GM12801 (cell line): ENCODE data around the gene LAMTOR4.

Experiments used
- CTCF ChIP-seq: IDR thresholded peaks from one replicate; pipeline ENCODE4 v1.5.1; 2011; ENCODE audit warnings: control low read depth; ENCODE audit not compliant: insufficient read length; ENCODE audit errors: extremely low read depth

LAMTOR4 gene

DNA sequence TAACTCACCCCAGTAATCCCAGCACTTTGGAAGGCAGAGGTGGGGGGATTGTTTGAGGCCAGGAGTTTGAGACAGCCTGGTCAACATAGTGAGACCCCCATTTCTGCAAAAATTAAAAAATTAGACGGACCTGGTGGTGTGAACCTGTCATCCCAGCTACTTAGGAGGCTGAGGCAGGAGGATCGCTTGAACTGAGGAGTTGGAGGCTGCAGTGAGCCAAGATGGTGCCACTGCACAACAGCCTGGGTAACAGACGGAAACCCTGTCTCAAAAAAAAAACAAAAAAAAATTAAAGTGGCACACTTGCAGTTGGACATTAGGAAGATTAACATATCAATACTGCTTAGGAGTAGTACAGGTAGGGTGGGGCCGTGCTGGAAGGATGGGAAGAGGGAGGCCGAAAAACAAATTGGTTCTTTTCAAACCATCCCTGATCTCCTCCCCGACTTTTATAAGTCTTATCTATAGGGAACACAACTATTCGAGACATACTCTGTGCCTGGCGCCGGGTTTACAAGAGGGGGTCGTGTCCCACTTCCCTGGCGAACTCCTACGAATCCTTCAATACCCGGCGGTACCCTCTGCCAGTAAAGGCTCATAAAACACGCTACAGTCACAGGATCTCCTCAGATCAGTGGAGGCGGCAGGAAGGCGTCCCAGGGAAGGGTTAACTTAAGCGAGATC lies 30.2 kb upstream of the LAMTOR4 start:
- TF ChIP-seq CTCF = no peak

GRCh38 chr7:100119072-100119969 lies 29.4 kb upstream of the LAMTOR4 start, which contains the start of the genes CNPY4 and TAF6:
CNPY4 (plus strand) TSS chr7:100119634; CDS start chr7:100119745, 111 bp downstream.
TAF6 (minus strand) TSS chr7:100119358; CDS start chr7:100114209, 5,149 bp downstream.
- no peak for TF ChIP-seq CTCF

DNA sequence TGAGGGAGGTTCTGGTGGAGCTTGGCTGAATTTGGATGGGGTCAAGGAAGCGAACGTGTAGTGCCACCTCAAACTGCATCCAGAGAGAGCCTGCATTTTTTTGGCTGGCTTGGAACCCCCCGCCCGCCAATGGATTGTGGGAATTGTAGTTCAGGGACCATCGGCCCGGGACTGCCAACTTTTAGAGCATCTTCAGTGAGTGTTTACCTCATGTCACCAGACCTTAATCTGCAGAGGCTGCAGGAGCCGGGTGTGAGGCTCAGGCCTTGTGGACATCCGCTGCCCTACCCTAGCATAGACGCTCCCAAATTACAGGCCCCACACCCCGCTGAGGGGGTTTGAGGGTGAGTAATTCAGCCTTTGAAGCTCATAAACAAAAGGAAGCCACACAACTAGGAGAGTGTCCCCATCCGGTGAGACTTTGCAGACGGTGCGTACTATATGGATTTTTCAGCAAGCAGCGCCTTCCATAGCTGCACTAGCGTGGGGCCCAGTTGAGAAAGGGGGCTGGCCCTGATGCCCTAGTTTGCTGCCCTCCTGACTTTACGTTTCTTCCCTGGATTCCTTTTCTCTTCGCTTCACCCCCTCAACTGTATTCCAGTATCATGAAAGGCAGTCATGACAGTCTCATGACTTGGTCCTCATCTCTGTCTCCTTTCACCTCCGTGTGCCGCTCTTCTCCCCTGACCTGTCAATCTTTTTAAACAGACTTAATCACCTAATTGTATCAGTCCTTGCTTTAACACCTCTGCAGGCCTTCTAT lies 28.6 kb upstream of the LAMTOR4 start:
- no peak for TF ChIP-seq CTCF

DNA sequence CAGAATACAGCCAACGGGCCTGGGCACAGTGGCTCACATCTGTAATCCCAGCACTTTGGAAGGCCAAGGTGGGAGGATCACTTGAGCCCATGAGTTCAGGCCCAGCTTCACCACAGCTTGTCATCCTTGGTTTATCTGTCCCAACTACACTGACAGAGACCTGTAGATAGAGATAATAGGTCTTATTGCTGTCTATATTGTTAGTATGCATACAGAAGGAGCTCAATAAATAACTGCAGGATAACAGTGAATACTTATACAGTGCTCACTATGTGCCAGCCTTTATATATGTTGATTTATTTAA lies 28.0 kb upstream of the LAMTOR4 start:
- no peak for TF ChIP-seq CTCF

DNA sequence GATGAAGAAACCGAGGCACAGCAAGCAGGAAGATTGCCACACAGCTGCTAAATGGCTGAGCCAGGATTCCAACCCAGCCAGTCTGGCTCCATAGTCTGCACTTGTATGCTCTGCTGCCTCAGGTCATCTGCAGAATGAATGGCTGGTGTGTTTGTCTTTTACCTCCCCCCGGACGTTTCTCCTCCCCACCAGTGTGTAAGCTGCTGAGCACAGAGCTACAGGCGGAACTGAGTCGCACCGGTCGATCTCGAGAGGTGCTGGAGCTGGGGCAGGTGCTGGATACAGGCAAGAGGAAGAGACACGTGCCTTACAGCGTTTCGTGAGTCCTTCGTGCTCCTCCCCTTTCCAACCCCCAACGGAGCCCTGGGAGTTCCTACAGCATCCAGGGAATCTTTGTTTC lies 26.7 kb upstream of the LAMTOR4 start:
- TF ChIP-seq CTCF = no peak

DNA sequence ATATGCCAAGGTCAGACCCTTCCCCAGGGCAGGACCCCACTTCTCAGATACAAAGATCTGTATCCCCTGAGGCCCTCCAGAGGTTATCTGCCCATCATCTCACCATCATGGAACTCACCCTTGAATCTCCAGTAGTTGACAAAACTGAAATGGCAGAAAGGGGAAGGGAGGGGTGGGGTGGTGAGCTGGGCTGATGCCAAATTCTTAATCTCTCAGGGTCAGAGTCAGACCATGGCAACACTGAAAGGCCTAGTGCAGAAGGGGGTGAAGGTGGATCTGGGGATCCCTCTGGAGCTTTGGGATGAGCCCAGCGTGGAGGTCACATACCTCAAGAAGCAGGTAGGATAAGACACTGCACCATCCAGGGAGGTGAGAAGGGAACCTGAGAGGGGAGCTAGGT lies 26.1 kb upstream of the LAMTOR4 start:
- TF ChIP-seq CTCF = no peak
